HFF-Myc (cell line): ENCODE measurements around the gene GAA.

Source experiments
- DNase-seq: peaks from one replicate; pipeline ENCODE4 v3.0.0-alpha.2; 2011; ENCODE audit warnings: low read depth; ENCODE audit errors: extremely low read depth
- H3K4me3 ChIP-seq: replicated peaks from 2 replicates; pipeline ENCODE4 v1.5.1; 2011; ENCODE audit warnings: low read depth, mild to moderate bottlenecking, control low read depth, low read length
- CTCF ChIP-seq: IDR thresholded peaks from 2 replicates; pipeline ENCODE4 v1.5.1; 2012; ENCODE audit warnings: mild to moderate bottlenecking, low read depth, low read length, control low read depth; ENCODE audit errors: missing control alignments

GAA gene

GRCh38 chr17:80070375-80071115, 30.8 kb upstream of the GAA start:
- no peak overlapping the region for H3K4me3 ChIP-seq
- DNase-seq, result no peak
- no peak for TF ChIP-seq CTCF

GRCh38 chr17:80071116-80071841, 30.1 kb upstream of the GAA start:
- H3K4me3 ChIP-seq, result no peak overlapping the region
- no peak for DNase-seq
- TF ChIP-seq CTCF, result no peak

GRCh38 chr17:80072410-80072809, 29.0 kb upstream of the GAA start:
- DNase-seq, result no peak
- H3K4me3 ChIP-seq, result no peak overlapping the region
- TF ChIP-seq CTCF, result no peak

- no peak for DNase-seq
- no peak overlapping the region for H3K4me3 ChIP-seq
- TF ChIP-seq CTCF, result no peak
Observed at GRCh38 chr17:80080081-80080480, 21.3 kb upstream of the GAA start.

GRCh38 chr17:80081596-80081995, 19.8 kb upstream of the GAA start:
- TF ChIP-seq CTCF, result no peak
- no peak for DNase-seq
- H3K4me3 ChIP-seq, result no peak overlapping the region

- H3K4me3 ChIP-seq, result no peak overlapping the region
- peak; percentile 53 for DNase-seq
Observed at GRCh38 chr17:80082403-80083135, 18.8 kb upstream of the GAA start.

More at GRCh38 chr17:80082403-80083135, 18.8 kb upstream of the GAA start:
- TF ChIP-seq CTCF, result peak; percentile 71
